ENCODE measurements around the gene BORCS5.

Gene BORCS5

GRCh38 chr12:12445165-12445881 is 88.4 kb downstream of the BORCS5 start:
- TF ChIP-seq, protein P1, sequence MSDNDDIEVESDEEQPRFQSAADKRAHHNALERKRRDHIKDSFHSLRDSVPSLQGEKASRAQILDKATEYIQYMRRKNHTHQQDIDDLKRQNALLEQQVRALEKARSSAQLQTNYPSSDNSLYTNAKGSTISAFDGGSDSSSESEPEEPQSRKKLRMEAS (IDR thresholded peaks at IDR 0.05): no peak
- TF ChIP-seq CEBPB (IDR thresholded peaks at IDR 0.05) (no peak), ZBTB7A (IDR thresholded peaks at IDR 0.05; ENCODE audit: low read depth) (no peak), YY1 (IDR thresholded peaks at IDR 0.05; ENCODE audit: low read depth) (no peak)

GRCh38 chr12:12445882-12446181 is 89.0 kb downstream of the BORCS5 start:
- TF ChIP-seq REST (IDR thresholded peaks at IDR 0.05; ENCODE audit: low read depth) (no peak), RAD21 (IDR thresholded peaks at IDR 0.05; ENCODE audit: low read depth) (no peak), USF1 (IDR thresholded peaks at IDR 0.05) (no peak), CREB1 (IDR thresholded peaks at IDR 0.05; ENCODE audit: low read depth) (no peak), NFIC (IDR thresholded peaks at IDR 0.05) (no peak)
- TF ChIP-seq, protein P1 (IDR thresholded peaks at IDR 0.05): no peak

DNA sequence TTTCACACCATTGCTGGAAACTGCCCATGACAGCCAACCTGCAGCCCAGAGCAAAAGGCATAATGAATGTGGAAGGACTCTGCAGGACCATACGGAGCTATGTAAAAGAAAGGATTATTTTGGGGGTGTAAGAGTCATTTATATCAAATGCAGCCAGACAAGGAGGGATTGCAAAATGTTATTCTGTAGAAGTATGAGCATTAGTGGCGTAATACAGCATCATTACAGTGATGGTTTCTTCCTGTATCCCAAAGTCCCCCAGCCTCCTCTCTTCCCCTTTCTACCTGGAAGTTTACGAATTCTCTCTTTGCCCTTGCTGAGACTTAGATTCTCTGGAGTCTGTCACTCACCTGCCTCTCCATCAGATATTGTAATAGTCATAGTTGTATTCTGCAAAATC is 89.9 kb downstream of the BORCS5 start:
- TF ChIP-seq YY1 (IDR thresholded peaks at IDR 0.05; ENCODE audit: low read depth): no peak
- no peak for TF ChIP-seq CEBPB (IDR thresholded peaks at IDR 0.05)
- TF ChIP-seq REST (IDR thresholded peaks at IDR 0.05; ENCODE audit: low read depth): no peak
- TF ChIP-seq USF1 (IDR thresholded peaks at IDR 0.05): no peak
- no peak for TF ChIP-seq RAD21 (IDR thresholded peaks at IDR 0.05; ENCODE audit: low read depth)
- no peak for TF ChIP-seq CREB1 (IDR thresholded peaks at IDR 0.05; ENCODE audit: low read depth)
- TF ChIP-seq TCF12 (IDR thresholded peaks at IDR 0.05; ENCODE audit: low read depth): no peak
- TF ChIP-seq ZBTB7A (IDR thresholded peaks at IDR 0.05; ENCODE audit: low read depth): no peak
- no peak for TF ChIP-seq NFIC (IDR thresholded peaks at IDR 0.05)
- TF ChIP-seq TAF1 (IDR thresholded peaks at IDR 0.05; ENCODE audit: low read depth): no peak
- TF ChIP-seq TEAD4 (IDR thresholded peaks at IDR 0.05): no peak
- TF ChIP-seq EGR1 (IDR thresholded peaks at IDR 0.05): no peak

- TF ChIP-seq FOXM1 (IDR thresholded peaks at IDR 0.05; ENCODE audit: borderline replicate concordance, low read depth): no peak
- no peak for TF ChIP-seq CREB1 (IDR thresholded peaks at IDR 0.05; ENCODE audit: low read depth)
Measured at GRCh38 chr12:12447236-12447635, 90.4 kb downstream of the BORCS5 start.

DNA sequence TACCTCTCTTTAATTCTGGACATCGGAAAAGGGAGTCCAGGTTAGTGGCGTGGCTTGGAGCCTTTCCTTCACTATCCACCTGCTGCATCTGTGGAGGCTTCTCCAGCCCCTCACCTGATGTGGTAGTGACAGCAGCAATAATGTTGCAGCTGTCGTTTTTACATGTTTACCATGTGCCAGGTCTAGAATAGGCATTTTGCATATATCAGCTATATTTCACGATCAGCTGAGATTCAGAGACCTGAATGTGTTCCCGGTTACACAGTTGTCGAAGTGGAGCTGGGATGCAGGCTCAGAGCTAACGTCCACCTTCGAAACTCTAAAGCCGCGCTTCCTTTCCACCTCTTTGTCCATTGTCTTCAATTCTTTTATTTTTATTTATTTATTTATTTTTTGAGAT is 91.0 kb downstream of the BORCS5 start:
- TF ChIP-seq EP300 (IDR thresholded peaks at IDR 0.05; ENCODE audit: borderline replicate concordance) (no peak), YY1 (IDR thresholded peaks at IDR 0.05; ENCODE audit: low read depth) (no peak), REST (IDR thresholded peaks at IDR 0.05; ENCODE audit: low read depth) (no peak), USF1 (IDR thresholded peaks at IDR 0.05) (no peak), EGR1 (IDR thresholded peaks at IDR 0.05) (no peak), TAF1 (IDR thresholded peaks at IDR 0.05; ENCODE audit: low read depth) (no peak)
